IPS-11a (cell line): Measurements from ENCODE around the gene HDAC6.
"Not testable (repeated sequence)": the region's sequence is repeated elsewhere in the genome, so short reads cannot be mapped to it uniquely, and the experiment has no call there.

Experiments used
- H3K4me3 ChIP-seq: one replicate; pipeline ENCODE4 v1.5.1; 2013; ENCODE audit warnings: low read depth, low read length, control low read depth

The HDAC6 gene

DNA sequence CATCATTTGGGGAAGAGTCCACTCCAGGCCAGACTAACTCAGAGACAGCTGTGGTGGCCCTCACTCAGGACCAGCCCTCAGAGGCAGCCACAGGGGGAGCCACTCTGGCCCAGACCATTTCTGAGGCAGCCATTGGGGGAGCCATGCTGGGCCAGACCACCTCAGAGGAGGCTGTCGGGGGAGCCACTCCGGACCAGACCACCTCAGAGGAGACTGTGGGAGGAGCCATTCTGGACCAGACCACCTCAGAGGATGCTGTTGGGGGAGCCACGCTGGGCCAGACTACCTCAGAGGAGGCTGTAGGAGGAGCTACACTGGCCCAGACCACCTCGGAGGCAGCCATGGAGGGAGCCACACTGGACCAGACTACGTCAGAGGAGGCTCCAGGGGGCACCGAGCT lies 21.2 kb downstream of the HDAC6 start:
- H3K4me3 ChIP-seq = no peak overlapping the region

DNA sequence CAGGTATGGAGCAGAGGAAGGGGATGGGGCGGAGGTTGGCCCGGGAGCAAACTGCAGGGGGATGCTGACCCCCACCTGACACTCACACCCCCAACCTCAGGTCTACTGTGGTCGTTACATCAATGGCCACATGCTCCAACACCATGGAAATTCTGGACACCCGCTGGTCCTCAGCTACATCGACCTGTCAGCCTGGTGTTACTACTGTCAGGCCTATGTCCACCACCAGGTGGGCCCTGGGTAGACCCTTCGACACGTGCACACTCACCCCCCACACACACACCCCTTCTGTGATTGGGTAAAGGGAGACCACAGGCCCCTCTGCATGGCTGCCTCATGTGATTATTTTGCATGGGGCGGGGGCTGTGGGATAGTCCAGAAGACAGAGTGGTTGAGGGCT lies 22.2 kb downstream of the HDAC6 start:
- no peak overlapping the region for H3K4me3 ChIP-seq

DNA sequence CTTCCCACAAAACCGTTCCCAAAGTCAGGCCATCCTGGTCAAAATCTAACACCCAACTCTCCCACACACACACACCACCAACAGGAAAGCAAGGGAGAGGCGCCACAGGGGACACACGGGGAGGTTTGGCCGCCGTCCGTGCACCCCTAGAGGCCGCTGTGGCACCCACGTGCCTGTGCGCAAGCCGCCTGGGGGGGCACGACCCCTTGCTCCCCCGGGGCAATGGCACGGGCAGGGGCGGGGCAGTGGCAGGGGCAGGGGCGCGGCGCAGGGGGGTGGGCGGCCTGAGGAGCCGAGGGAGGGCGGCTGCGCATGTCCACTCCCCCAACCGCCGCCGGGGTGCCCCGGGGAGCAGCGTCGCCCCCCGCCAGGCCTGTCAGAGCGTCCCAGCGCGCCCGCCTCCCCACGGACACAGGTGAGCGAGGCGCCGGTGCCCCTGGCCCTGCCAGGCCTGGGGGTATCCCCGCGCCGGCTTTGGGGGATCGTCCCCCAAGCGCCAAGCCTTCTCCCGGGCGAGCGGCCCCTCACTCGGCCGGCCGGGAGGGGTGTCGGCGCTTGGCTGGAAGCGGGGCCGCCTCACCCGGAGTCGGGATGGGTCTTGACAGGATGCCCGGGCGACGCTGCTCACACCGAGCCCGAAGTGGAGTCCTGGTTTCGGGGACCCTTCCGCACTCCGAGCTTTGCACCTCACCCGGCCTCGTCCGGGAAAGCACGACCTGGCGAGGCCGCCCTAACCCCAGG lies 24.4 kb downstream of the HDAC6 start, which contains the start of gene ERAS:
Gene ERAS, plus strand, starts transcription at position 379 of the 741 bp plus-strand sequence. CDS start 2,611 bp downstream, outside the sequence.
- H3K4me3 ChIP-seq = no peak within 1 kb of the TSS

DNA sequence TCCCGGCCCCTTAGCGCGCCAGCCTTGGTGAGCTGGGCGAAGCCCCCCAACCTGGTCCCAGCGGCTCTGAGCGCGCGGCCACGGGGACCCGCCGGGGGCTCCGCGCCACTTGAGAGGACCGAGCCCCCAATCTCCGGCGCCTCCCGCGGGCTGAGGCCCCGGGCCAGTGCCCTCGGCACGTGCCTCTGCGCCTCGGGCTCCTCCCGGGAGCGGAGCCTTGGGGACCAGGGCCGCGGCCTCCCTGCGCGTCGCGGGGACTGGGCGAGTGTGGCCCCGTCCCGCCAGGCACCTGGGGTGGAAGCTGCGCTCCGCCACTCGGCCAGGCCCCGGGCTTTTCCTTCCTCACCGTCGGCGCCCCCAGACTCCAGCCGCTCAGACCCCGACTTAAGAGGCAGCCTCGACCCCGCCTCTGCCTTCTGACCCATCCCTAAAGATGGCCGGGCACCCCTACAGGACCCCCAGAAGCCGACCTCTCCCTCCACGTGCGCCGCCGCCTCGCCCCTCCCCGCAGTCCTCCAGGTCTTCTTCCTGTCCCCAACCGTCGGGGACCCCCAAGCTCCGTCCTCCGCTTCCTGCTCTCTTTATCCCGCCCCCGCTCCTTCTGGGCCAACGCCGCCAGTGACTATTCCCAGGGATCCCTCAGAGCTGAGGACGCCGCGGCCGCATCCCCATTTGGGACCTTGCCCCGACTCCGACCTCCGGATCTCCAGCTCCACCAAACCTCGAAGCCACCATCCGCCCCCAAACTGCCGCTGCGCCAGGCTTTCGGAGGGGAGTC lies 25.2 kb downstream of the HDAC6 start:
- no peak overlapping the region for H3K4me3 ChIP-seq

DNA sequence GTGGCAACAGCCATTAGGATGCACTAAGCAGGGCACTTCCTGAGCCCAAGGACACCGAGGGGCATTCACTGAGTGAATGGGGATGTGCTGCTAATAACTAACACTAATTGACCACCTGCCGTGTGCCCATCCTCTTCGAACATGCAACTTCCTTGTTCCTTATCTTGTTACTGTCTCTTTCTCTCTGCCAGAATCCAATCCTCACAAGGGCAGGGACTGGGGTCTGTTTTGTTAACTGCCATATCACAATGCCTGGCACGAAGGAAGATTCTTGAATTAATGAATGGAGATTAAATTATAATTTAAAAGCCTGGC lies 25.7 kb downstream of the HDAC6 start:
- H3K4me3 ChIP-seq = no peak overlapping the region

DNA sequence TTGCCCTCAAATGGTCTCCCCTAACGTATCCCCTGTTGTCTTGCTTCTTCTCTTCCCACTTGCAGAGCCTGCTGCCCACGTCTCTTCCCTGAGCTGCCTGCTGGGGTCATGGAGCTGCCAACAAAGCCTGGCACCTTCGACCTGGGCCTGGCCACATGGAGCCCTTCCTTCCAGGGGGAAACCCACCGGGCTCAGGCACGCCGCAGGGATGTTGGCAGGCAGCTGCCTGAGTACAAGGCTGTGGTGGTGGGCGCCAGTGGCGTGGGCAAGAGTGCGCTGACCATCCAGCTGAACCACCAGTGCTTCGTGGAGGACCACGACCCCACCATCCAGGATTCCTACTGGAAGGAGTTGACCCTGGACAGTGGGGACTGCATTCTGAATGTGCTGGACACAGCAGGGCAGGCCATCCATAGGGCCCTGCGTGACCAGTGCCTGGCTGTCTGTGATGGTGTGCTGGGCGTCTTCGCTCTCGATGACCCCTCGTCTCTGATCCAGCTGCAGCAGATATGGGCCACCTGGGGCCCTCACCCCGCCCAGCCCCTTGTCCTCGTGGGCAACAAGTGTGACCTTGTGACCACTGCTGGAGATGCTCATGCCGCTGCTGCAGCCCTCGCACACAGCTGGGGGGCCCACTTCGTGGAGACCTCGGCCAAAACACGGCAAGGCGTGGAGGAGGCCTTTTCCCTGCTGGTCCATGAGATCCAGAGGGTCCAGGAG lies 27.3 kb downstream of the HDAC6 start:
- H3K4me3 ChIP-seq = no peak overlapping the region

DNA sequence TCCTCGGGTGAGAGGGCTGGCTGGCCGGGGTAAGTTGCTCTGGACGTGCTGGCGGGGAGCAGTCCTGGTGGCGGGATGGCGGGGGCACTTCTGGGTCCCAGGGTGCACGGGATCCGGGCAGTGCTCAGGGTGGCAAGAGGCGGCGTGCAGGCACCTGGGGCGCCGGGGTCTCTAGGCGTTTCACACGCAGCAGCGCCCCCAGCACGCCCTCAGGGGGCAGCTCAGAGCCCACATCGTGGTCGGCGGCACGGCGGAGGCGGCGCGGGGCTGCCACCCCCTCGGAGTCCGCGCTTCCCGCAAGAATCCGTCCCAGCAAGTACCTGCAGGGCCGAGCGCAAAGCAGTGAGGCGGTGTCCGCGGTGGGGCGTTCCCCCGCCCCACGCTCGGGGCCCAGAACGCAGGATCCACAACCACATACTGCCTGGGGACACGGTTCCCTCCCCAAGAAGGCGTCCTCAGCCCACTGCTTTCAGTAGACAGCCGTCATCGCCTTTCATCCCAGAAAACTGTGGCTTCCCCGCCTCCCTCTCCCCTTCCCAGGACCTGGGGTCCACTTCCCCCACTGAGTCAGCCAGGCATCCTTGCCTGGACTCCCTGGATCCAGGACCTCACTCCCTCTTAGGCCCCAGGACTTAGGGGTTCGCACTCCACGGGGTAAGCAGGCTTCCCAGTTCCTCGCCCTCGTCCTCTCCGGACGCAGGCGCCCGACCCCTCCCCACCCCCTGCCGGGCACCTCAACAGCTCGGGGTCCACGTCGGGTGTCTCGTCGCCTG lies 29.5 kb downstream of the HDAC6 start:
- peak overlapping the region; percentile 13 for H3K4me3 ChIP-seq

DNA sequence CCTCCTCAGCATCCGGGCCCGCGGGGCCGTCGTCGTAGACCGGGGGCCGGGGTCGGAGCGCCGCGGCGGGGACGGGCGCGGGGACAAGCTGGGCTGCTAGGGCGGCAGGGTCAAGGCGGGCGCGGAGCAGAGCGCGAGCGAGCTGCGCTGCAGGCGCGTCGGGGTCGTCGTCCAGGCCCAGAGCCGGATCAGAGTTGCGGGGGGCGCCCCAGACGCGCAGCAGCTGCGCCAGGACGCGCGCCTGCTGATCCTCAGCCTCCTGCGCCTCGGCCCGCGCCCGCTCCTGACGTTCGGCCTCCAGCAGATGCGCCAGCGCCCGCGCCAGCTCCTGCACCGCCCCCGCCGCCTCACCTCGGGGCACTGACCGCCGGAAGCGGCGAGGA lies 30.0 kb downstream of the HDAC6 start:
- peak overlapping the region; percentile 13 for H3K4me3 ChIP-seq

DNA sequence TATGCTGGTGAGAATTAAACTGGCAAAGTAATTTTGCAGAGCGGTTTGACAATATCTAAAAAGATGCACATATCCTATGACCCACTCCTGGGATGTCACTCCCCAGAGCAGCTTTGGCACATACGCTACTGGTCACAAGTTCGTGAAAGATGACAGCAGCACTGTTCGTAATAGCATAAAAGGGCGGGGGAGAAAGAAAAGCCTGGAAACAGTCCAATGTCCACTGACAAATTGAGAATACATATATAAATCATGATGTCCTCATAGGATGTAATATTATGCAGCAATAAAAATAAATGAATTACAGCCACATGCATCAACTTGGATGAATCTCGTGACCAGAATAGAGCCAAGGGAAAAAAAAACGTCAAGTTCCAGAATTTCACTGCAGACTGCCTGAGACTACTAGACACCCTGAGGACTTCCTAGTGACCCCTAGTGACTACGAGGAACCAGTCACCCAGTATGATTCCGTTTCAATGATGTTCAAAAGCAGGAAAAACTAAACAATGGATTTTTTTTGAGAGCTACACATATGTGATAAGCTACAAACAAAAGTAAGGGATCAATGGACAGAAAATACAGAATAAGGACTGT lies 31.8 kb downstream of the HDAC6 start:
- no peak overlapping the region for H3K4me3 ChIP-seq

DNA sequence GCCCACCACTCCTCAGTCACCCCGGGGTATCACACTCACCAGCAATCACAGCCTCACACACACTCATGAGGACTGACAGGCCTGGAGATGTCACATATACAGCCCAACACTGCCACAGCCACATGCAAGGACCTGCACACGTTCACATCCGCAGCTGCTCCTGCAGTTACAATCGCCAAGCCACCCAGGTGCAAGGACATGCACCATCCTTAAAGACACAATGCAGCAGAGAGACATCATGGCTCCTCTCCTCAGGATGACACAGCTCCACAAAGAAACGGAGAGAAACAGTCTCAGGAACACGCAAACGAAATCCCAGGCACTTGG lies 32.5 kb downstream of the HDAC6 start:
- no peak overlapping the region for H3K4me3 ChIP-seq

DNA sequence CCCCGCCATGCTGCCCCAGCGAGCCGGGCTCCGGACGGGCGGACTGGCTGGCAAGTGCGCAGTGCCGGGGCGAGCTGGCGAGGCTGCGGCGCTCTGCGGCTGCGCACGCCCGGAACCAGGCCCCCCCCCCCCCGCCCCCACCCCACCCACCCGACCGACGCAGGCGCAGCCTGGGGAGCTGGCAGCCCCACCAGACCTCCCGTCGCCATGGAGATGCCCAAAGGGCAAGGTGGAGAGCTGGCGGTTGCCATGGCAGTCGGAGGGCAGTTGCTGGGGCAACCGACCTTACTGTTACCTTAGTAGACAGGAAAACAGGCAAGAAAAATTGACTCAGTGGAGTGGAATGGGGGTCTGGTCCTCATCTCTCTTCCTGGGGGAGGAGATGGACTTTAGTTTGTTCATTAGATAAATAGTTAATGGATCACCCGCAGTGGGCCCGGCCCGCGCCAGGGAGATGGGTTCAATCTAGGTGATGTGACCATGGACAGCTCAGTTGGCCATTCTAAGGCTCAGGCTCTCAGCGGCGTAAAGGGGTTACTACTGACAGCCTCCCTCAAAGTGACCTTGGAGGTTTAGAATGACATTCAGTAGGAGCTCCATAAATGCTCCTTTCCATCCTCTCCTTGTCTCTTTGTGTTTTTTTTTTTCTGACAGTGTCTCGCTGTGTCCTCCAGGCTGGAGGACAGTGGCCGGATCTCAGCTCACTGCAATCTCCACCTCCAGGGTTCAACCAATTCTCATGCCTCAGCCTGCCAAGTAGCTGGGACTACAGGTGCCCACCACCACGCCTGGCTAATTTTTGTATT lies 33.9 kb downstream of the HDAC6 start, which contains the start of gene PCSK1N:
Gene PCSK1N, minus strand, starts transcription at position 87 of the 806 bp plus-strand sequence. Its CDS starts 78 bp downstream, at position 9.
- peak within 1 kb of the TSS; percentile 35 for H3K4me3 ChIP-seq

DNA sequence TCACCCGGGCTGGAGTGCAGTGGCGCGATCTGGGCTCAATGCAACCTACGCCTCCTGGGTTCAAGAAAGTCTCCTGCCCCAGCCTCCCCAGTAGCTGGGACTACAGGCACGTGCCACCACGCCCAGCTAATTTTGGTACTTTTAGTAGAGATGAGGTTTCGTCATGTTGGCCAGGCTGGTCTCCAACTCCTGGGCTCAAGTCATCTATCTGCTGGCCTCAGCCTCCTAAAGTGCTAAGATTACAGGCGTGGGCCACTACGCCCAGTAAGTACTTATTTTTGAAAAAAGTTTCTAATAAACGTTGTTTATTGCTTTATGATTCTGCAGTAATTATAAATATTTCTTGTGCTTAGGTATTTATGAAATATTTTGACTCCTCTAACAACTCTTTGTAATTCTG lies 37.8 kb downstream of the HDAC6 start:
- H3K4me3 ChIP-seq = no peak overlapping the region

DNA sequence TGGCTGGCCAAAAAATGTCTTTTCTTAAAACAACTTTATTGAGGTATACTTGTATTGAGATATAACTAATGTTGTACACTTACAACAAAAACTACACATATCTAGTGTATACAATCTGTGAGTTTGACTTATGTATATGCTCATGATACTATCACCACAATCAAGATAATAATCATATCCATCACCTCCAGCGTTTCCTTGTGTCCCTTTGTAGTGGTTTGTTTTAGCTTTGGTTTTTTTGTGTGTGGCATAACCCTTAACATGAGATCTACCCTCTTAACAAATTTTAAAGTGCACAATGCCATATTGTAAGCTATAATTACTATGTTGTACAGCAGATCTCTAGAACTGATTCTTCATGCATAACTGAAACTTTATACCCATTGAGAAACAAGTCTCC lies 47.0 kb downstream of the HDAC6 start:
- H3K4me3 ChIP-seq = no peak overlapping the region

DNA sequence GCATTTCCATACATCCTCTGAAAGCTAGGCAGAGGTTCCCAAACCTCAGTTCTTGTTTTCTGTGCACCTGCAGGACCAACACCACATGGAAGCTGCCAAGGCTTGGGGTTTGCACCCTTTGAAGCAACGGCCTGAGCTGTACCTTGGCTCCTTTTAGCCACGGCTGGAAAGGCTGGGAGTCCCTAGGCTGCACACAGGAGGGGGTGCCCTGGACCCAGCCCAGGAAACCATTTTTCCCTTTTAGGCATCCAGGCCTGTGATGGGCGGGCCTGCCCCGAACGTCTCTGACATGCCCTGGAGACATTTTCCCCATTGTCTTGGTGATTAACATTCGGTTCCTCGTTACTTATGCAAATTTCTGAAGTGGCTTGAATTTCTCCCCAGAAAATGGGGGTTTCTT lies 51.0 kb downstream of the HDAC6 start:
- H3K4me3 ChIP-seq = no peak overlapping the region

DNA sequence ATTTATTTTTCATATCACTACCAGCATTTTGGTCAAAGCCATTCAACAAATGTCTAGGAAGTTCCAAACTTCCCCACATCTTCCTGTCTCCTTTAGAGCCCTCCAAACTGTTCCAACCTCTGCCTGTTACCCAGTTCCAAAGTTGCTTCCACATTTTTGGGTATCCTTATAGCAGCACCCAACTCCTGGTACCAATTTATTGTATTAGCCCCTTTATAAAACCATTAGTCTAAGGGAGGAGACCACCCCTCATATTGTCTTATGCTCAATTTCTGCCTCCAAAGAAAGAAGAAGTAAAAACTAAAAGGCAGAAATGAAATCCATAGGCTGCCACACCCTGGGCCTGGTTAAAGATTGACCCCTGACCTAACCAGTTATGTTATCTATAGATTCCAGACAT lies 51.6 kb downstream of the HDAC6 start:
- H3K4me3 ChIP-seq = not testable (repeated sequence)

DNA sequence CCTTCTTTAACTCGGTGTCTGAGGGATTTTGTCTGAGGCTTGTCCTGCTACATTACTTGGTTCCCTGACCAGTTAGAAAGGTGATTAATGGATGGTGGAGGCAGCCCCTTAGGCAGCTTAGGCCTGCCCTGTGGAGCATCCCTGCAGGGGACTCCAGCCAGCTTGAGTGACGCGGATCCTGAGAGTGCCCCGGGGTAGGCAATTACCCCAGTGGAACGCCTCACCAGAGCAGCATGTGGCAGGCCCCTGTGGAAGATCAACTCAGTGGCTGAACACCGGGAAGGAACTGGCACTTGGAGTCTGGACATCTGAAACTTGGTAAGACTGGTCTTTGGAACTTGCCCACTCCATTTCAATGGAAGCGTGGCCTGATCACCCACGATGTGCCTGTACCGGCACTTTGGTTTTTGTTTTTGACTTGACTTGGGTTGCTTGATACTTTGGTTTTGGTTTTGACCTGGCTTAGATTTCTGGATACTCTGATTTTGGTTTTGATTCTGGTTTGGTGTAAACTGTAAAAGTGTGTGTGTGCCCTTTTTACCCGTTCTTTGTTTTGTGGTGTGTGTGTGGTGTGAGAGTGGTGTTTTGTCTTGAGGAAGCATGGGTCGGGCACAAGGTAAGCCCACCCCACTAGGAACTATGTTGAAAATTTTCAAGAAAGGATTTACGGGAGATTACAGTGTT lies 52.4 kb downstream of the HDAC6 start:
- H3K4me3 ChIP-seq = not testable (repeated sequence)

DNA sequence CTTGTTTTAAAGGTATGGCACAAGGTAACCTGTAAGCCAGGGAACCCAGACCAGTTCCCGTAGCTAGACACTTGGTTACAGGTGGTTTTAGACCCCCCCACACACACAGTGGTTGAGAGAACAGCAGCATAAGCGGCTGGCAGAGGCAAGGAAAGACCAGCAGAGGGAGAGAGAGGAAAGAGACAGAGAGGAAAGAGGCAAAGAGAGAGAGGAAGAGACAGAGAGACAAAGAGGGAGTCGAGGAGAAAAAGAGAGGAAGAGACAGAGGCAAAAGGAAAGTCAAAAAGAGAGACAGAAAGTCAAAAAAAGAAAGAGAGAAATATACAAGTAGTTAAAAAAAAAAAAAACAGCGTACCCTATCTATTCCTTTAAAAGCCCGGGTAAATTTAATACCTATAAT lies 53.0 kb downstream of the HDAC6 start:
- no peak overlapping the region for H3K4me3 ChIP-seq

DNA sequence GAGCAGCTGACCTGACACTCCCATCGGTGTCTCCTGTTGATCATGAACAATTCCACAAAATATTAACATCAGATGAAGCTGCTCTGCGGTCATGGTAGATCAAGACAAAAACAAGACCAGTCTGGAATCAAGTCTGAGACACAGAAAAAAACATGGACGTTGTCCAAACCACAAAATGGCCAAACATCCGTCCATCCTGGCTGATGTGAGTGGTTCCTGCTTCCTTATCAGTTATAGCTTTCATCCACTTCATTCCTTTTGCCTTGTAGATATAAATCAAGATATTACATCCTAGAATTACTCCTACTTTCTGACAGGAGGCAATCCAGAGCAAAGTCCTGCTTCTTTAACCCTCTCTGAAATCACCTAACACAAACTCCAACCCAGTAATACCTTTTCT lies 62.3 kb downstream of the HDAC6 start:
- H3K4me3 ChIP-seq = no peak overlapping the region

DNA sequence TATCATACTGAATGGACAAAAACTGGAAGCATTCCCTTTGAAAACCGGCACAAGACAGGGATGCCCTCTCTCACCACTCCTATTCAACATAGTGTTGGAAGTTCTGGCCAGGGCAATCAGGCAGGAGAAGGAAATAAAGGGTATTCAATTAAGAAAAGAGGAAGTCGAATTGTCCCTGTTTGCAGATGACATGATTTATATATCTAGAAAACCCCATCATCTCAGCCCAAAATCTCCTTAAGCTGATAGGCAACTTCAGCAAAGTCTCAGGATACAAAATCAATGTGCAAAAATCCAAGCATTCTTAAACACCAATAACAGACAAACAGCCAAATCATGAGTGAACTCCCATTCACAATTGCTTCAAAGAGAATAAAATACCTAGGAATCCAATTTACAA lies 70.2 kb downstream of the HDAC6 start:
- H3K4me3 ChIP-seq = not testable (repeated sequence)
